Measurements from ENCODE around the gene GALNT9.

DNA sequence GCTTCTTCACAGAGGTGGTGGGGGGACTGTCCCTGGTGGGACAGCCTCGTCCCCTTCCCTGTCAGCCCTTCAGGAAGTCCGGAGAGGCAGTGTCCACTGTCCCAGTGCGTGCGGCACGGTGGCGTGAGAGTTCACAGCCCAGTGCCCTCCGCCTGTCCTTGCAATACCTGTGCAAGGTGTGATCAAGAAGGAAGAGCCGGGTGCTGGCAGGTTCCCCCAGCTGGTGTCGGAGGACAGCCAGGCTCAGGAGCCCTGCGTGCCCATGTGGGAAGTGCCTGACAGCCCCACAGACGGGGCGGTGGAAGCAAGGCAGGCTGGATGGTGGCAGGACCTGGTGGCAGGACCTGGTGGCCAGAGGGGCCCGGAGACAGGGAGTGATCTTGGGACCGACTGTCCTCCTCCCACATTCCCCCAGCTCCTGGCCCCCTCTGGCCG lies 168.8 kb downstream of the GALNT9 start:
- TF ChIP-seq, protein P1, sequence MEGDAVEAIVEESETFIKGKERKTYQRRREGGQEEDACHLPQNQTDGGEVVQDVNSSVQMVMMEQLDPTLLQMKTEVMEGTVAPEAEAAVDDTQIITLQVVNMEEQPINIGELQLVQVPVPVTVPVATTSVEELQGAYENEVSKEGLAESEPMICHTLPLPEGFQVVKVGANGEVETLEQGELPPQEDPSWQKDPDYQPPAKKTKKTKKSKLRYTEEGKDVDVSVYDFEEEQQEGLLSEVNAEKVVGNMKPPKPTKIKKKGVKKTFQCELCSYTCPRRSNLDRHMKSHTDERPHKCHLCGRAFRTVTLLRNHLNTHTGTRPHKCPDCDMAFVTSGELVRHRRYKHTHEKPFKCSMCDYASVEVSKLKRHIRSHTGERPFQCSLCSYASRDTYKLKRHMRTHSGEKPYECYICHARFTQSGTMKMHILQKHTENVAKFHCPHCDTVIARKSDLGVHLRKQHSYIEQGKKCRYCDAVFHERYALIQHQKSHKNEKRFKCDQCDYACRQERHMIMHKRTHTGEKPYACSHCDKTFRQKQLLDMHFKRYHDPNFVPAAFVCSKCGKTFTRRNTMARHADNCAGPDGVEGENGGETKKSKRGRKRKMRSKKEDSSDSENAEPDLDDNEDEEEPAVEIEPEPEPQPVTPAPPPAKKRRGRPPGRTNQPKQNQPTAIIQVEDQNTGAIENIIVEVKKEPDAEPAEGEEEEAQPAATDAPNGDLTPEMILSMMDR (IDR thresholded peaks at IDR 0.05) = no peak
- TF ChIP-seq ZFX (IDR thresholded peaks at IDR 0.05; ENCODE audit: borderline replicate concordance) = no peak

All from 22Rv1 (cell line).